SK-N-SH treated with all-trans-retinoic acid at 6 μM for 48 hours (cell line): ENCODE measurements around the gene TFF3.

Experiments used
- ATAC-seq: fragments of 200-7000 bp; cut with Tn5 transposase; 3 replicates; pipeline ENCODE4 v1.9.1; 2020; ENCODE audit warnings: mild to moderate bottlenecking, moderate library complexity
- ARNTL ChIP-seq: fragments of 450-650 bp; formaldehyde crosslinking; IDR thresholded peaks from 2 replicates; pipeline ENCODE4 v1.5.0; 2020; ENCODE audit warnings: low read depth, mild to moderate bottlenecking, moderate library complexity, borderline replicate concordance
- BACH2 ChIP-seq: fragments of 250-450 bp; sonication (Bioruptor Pico); IDR thresholded peaks from 2 replicates; pipeline ENCODE4 v1.9.0; 2021; ENCODE audit warnings: mild to moderate bottlenecking, borderline replicate concordance
- CSDC2 ChIP-seq: fragments of 250-450 bp; sonication (Bioruptor Pico); IDR thresholded peaks from 2 replicates; pipeline ENCODE4 v1.5.0; 2020; ENCODE audit warnings: mild to moderate bottlenecking, moderate library complexity
- CSRNP3 ChIP-seq: fragments of 250-450 bp; sonication (Bioruptor Pico); IDR thresholded peaks from 2 replicates; pipeline ENCODE4 v1.5.1; 2021; ENCODE audit warnings: mild to moderate bottlenecking, moderate library complexity
- ESRRG ChIP-seq: fragments of 250-450 bp; sonication (Bioruptor Pico); IDR thresholded peaks from 2 replicates; pipeline ENCODE4 v1.6.1; 2021; ENCODE audit warnings: mild to moderate bottlenecking
- GLIS3 ChIP-seq: fragments of 250-450 bp; sonication (Bioruptor Pico); IDR thresholded peaks from 2 replicates; pipeline ENCODE4 v1.5.0; 2020; ENCODE audit warnings: mild to moderate bottlenecking, moderate library complexity
- ISL1 ChIP-seq: fragments of 250-450 bp; sonication (Bioruptor Pico); IDR thresholded peaks from 2 replicates; pipeline ENCODE4 v2.1.2; 2022; ENCODE audit warnings: mild to moderate bottlenecking, moderate library complexity
- OSR1 ChIP-seq: fragments of 250-450 bp; sonication (Bioruptor Pico); IDR thresholded peaks from 2 replicates; pipeline ENCODE4 v1.8.0; 2022; ENCODE audit warnings: moderate library complexity, mild to moderate bottlenecking, inconsistent platforms
- PATZ1 ChIP-seq: fragments of 250-450 bp; sonication (Bioruptor Pico); IDR thresholded peaks from 2 replicates; pipeline ENCODE4 v1.8.0; 2020; ENCODE audit warnings: mild to moderate bottlenecking, moderate library complexity, borderline replicate concordance
- POU6F1 ChIP-seq: fragments of 250-450 bp; sonication (Bioruptor Pico); IDR thresholded peaks from 2 replicates; pipeline ENCODE4 v1.8.0; 2021; ENCODE audit warnings: low read depth, mild to moderate bottlenecking, moderate library complexity, borderline replicate concordance
- PPARA ChIP-seq: fragments of 250-450 bp; sonication (Bioruptor Pico); IDR thresholded peaks from 2 replicates; pipeline ENCODE4 v1.5.0; 2020; ENCODE audit warnings: mild to moderate bottlenecking, borderline replicate concordance
- RARB ChIP-seq: fragments of 250-450 bp; sonication (Bioruptor Pico); IDR thresholded peaks from 2 replicates; pipeline ENCODE4 v1.8.0; 2021; ENCODE audit warnings: mild to moderate bottlenecking, moderate library complexity
- SNAI2 ChIP-seq: fragments of 250-450 bp; sonication (Bioruptor Pico); IDR thresholded peaks from 2 replicates; pipeline ENCODE4 v1.5.0; 2020; ENCODE audit warnings: mild to moderate bottlenecking, moderate library complexity
- TCF4 ChIP-seq: fragments of 250-450 bp; sonication (Bioruptor Pico); IDR thresholded peaks from 2 replicates; pipeline ENCODE4 v1.8.0; 2021; ENCODE audit warnings: mild to moderate bottlenecking, moderate library complexity, borderline replicate concordance
- TOX ChIP-seq: fragments of 250-450 bp; sonication (Bioruptor Pico); IDR thresholded peaks from 2 replicates; pipeline ENCODE4 v1.8.0; 2021; ENCODE audit warnings: mild to moderate bottlenecking, moderate library complexity, borderline replicate concordance
- TSHZ2 ChIP-seq: fragments of 250-450 bp; sonication (Bioruptor Pico); IDR thresholded peaks from 2 replicates; pipeline ENCODE4 v1.5.0; 2020; ENCODE audit warnings: mild to moderate bottlenecking, moderate library complexity
- ZC3H10 ChIP-seq: fragments of 250-450 bp; sonication (Bioruptor Pico); IDR thresholded peaks from 2 replicates; pipeline ENCODE4 v1.5.1; 2021; ENCODE audit warnings: mild to moderate bottlenecking, moderate library complexity
- ZFP3 ChIP-seq: fragments of 250-450 bp; sonication (Bioruptor Pico); IDR thresholded peaks from 2 replicates; pipeline ENCODE4 v1.5.0; 2020; ENCODE audit warnings: mild to moderate bottlenecking, moderate library complexity
- ZFP30 ChIP-seq: fragments of 450-650 bp; formaldehyde crosslinking; IDR thresholded peaks from 2 replicates; pipeline ENCODE4 v1.5.0; 2022; ENCODE audit warnings: mild to moderate bottlenecking, moderate library complexity
- ZNF565 ChIP-seq: fragments of 450-650 bp; formaldehyde crosslinking; conservative IDR thresholded peaks from 2 replicates; pipeline ENCODE4 v1.5.0; 2020; ENCODE audit warnings: low read depth, mild to moderate bottlenecking, moderate library complexity
- ZNF70 ChIP-seq: fragments of 450-650 bp; formaldehyde crosslinking; IDR thresholded peaks from 2 replicates; pipeline ENCODE4 v1.5.0; 2020; ENCODE audit warnings: mild to moderate bottlenecking, moderate library complexity
- ZNF8 ChIP-seq: fragments of 450-650 bp; formaldehyde crosslinking; IDR thresholded peaks from 2 replicates; pipeline ENCODE4 v1.5.0; 2020; ENCODE audit warnings: mild to moderate bottlenecking, moderate library complexity

The TFF3 gene

GRCh38 chr21:42317341-42317741 lies 2.1 kb upstream of the TFF3 start:
- no peak for TF ChIP-seq OSR1 (CRISPR knock-in tag)
- TF ChIP-seq PPARA (CRISPR knock-in tag): no peak
- TF ChIP-seq PATZ1 (CRISPR knock-in tag): no peak
- no peak for TF ChIP-seq RARB (CRISPR knock-in tag)
- no peak for TF ChIP-seq ZFP3 (CRISPR knock-in tag)
- no peak for TF ChIP-seq ZFP30 (CRISPR knock-in tag)
- TF ChIP-seq CSRNP3 (CRISPR knock-in tag): no peak
- no peak for TF ChIP-seq ESRRG (CRISPR knock-in tag)
- no peak for TF ChIP-seq ISL1 (CRISPR knock-in tag)
- TF ChIP-seq GLIS3: no peak
- TF ChIP-seq, all 23 proteins: peak for 0
- no peak for ATAC-seq

- no peak for ATAC-seq
- no peak for TF ChIP-seq TOX (CRISPR knock-in tag)
- TF ChIP-seq ZNF8: no peak
- TF ChIP-seq, all 23 proteins: peak for 0
Observed at GRCh38 chr21:42316891-42317290, 1.7 kb upstream of the TFF3 start.

- ATAC-seq: no peak
- TF ChIP-seq ZFP30 (CRISPR knock-in tag): no peak
- TF ChIP-seq SNAI2 (CRISPR knock-in tag): no peak
- TF ChIP-seq ESRRG (CRISPR knock-in tag): no peak
- no peak for TF ChIP-seq ARNTL (CRISPR knock-in tag)
- no peak for TF ChIP-seq ISL1 (CRISPR knock-in tag)
Observed at GRCh38 chr21:42314616-42315295, 453 bp downstream of the TFF3 start.

- TF ChIP-seq POU6F1 (CRISPR knock-in tag) (no peak), ZNF70 (CRISPR knock-in tag) (no peak), TCF4 (CRISPR knock-in tag) (no peak), BACH2 (CRISPR knock-in tag) (no peak), ZFP3 (CRISPR knock-in tag) (no peak), PPARA (CRISPR knock-in tag) (no peak), RARB (CRISPR knock-in tag) (no peak), ZFP30 (CRISPR knock-in tag) (no peak), TOX (CRISPR knock-in tag) (no peak), ZC3H10 (CRISPR knock-in tag) (no peak), PATZ1 (CRISPR knock-in tag) (no peak), ISL1 (CRISPR knock-in tag) (no peak), CSRNP3 (CRISPR knock-in tag) (no peak), ZNF565 (CRISPR knock-in tag) (no peak), TSHZ2 (no peak), CSDC2 (CRISPR knock-in tag) (no peak), GLIS3 (no peak), OSR1 (CRISPR knock-in tag) (no peak), SNAI2 (CRISPR knock-in tag) (no peak), ESRRG (CRISPR knock-in tag) (no peak)
- ATAC-seq: no peak
Observed at GRCh38 chr21:42313501-42313969, 1.7 kb downstream of the TFF3 start.
